Measurements from ENCODE around the gene FAHD1.

- no peak for TF ChIP-seq POLR2A (IDR thresholded peaks at IDR 0.05)
- TF ChIP-seq CTCF (IDR thresholded peaks at IDR 0.05) = no peak
Observed at GRCh38 chr16:1876468-1876867, 49.5 kb downstream of the FAHD1 start.
